T-helper 1 cell (primary cell): Measurements from ENCODE around the gene RPL18.

ENCODE experiments used
- DNase-seq, 5 donors: peaks; one replicate each; pipeline ENCODE4 v3.0.0-alpha.2; 2012 to 2020

RPL18 gene

DNA sequence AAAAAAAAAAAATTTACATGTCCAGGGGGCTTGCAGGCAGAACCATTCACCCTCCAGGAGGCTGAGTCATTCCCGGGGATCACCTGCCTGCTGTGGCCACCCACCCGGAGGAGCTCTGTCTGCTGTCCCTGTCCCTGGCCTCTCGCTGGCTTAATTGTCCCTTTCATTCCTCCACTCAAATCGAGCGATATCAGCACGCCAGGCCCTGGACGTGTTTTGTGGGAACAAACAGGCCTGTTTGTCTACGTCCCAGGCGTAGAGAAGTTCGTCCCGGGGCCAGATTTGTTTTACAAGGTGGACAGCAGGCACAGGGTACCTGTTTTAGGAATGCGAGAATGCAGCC is 45.8 kb downstream of the RPL18 start:
- DNase-seq: no peak

DNA sequence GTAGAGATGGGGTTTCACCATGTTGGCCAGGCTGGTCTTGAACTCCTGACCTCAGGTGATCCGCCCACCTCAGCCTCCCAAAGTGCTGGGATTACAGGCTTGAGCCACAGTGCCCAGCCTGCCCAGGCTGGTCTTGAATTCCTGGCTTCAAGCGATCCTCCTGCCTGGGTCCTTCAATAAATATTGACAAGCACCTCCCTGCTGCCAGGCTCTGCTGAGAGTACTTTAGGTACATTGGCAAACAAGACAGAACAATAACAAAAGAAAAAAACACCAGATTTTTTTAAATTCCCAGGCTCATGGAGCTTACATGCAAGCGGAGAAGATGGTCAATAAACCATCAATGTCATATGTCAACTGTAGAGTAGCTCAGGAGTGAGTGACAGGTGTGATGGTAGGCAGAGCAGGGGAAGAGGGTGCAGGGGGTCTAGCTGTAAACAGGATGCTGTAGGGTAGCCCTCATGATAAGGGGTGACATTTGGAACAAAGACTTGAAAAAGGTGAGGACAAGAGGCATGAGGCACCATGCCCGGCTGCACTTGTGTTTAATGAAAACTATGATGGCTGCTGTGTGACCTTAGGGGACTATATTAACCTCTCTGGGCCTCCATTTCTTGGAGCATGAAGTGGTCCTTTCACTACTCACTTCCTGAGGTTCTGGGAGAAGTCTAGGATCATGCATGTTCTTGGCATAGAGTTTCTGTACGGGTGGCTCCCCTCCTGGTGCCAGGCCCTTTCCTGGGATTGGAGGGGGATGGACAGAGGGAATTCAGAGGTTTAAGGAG is 47.4 kb downstream of the RPL18 start:
- DNase-seq: no peak

GRCh38 chr19:48569814-48570213 is 49.2 kb downstream of the RPL18 start:
- DNase-seq: no peak

- DNase-seq: no peak
Observed at GRCh38 chr19:48568345-48568886, 50.6 kb downstream of the RPL18 start.
